ENCODE measurements around the gene ASB3.

- TF ChIP-seq CTCF (IDR thresholded peaks at IDR 0.05; ENCODE audit: low read depth, low read length) (no peak), POLR2A (IDR thresholded peaks at IDR 0.05; ENCODE audit: extremely low read depth, insufficient read length) (no peak)
Observed at GRCh38 chr2:53784436-53784835, 2.3 kb downstream of the ASB3 start.

Measured in NB4 (cell line).